ENCODE measurements around the gene P2RY14. TPM values are rescaled to one million over a fixed set of nuclear protein-coding genes. Genes with fewer than 3 reads are reported as not detected.
"Not testable (repeated sequence)": the region's sequence is repeated elsewhere in the genome, so short reads cannot be mapped to it uniquely, and the experiment has no call there.

P2RY14 gene
- total and polyA plus RNA-seq, 9 donors: 0.53 to 1.6 (median 1.3) TPM

DNA sequence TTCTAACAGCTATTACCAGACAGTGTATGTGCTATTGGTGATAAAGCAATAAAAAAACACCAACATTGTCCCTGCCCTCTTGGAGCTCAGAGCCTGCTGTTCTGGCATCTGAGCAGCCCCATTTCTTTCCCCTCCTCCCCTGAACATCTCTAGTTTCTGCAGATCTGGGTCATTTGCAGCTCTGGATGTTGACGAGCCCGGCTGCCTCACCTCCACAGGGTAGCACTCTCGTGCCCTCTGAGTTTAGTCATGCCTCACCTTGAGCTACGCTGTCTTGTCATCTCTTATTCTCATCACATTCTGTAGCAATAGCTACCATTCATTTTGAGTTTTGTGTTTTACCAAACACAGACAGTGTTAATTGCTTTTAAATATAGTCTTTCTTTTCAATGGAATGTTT, 45.4 kb downstream of the P2RY14 start:
- no peaks in the 10 kb centered on the region for H3K36me3 ChIP-seq (ENCODE audit: control insufficient read depth, insufficient read depth, low read length)
- DNase-seq: no peak
- peaks cover 8% of the 10 kb centered on the region for H3K4me1 ChIP-seq (ENCODE audit: control insufficient read depth, insufficient read depth, low read length)
- WGBS (ENCODE audit: insufficient coverage): 93% methylated on average over 2 of the region's 4 CpGs
- no peak overlapping the region for H3K4me3 ChIP-seq (ENCODE audit: low read length)
- H3K27ac ChIP-seq (ENCODE audit: low read length): no peak overlapping the region
- H3K27me3 ChIP-seq (ENCODE audit: control insufficient read depth, insufficient read depth, low read length): no peaks in the 10 kb centered on the region
- no peaks in the 10 kb centered on the region for H3K9me3 ChIP-seq (replicated peaks; ENCODE audit: control insufficient read depth, low read depth, low read length)

- not testable (repeated sequence) for DNase-seq; H3K27ac ChIP-seq (ENCODE audit: low read length); H3K36me3 ChIP-seq (ENCODE audit: control insufficient read depth, insufficient read depth, low read length)
These were observed 45.9 kb downstream of the P2RY14 start for GRCh38 chr3:151232403-151232802.

DNA sequence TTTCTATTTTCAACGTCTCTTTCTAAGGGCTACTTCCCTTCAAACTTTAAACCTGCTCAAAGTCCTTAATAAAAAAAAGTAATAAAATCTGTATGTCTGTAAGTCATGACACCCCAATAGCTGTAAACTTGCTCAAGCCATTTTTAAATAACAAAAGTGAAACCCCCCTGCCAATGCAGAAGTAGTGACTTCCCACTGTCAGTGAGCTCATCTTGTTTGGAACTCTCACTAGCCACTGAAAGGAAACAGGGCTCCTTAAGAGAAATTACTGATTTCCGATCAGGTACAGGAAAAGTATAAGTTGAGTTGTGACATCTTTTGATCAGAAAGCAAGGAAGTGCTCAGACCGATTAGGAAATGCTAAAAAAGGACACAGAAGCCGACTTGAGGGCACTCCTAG, 47.7 kb downstream of the P2RY14 start:
- peak; percentile 44 for DNase-seq
- H3K36me3 ChIP-seq (ENCODE audit: control insufficient read depth, insufficient read depth, low read length): no peaks in the 10 kb centered on the region
- H3K4me3 ChIP-seq (ENCODE audit: low read length): no peak overlapping the region
- H3K27me3 ChIP-seq (ENCODE audit: control insufficient read depth, insufficient read depth, low read length): no peaks in the 10 kb centered on the region
- H3K9me3 ChIP-seq (replicated peaks; ENCODE audit: control insufficient read depth, low read depth, low read length): no peaks in the 10 kb centered on the region
- peak overlapping the region; percentile 20 for H3K27ac ChIP-seq (ENCODE audit: low read length)
- H3K4me1 ChIP-seq (ENCODE audit: control insufficient read depth, insufficient read depth, low read length): peaks cover 11% of the 10 kb centered on the region
- 55% methylated on average over 3 of the region's 4 CpGs for WGBS (ENCODE audit: insufficient coverage)

More at GRCh38 chr3:151232403-151232802, 45.9 kb downstream of the P2RY14 start:
- not testable (repeated sequence) for H3K9me3 ChIP-seq (replicated peaks; ENCODE audit: control insufficient read depth, low read depth, low read length); H3K4me1 ChIP-seq (ENCODE audit: control insufficient read depth, insufficient read depth, low read length); H3K4me3 ChIP-seq (ENCODE audit: low read length); H3K27me3 ChIP-seq (ENCODE audit: control insufficient read depth, insufficient read depth, low read length)

DNA sequence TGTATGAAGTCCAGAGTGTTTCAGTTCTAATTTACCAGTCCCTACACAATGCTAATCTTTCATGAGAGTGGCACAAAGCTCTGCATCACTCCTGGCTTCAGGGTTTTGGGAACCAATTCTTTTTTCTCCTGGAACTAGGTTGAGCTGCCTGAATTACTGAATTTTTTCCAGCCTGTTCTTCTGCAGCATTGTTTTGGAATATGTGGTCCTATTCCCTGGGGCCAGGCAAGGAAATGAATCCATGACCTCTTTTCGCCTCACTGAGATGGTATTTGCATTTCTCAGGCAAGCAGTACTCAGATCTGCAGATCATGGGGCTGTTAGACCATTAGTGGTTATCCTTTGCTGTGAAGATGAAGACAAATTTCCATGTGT, 49.7 kb downstream of the P2RY14 start:
- DNase-seq: peak; percentile 82
- H3K27ac ChIP-seq (ENCODE audit: low read length): peak overlapping the region; percentile 54
- no CpG with 5 or more reads among the region's 1 CpG for WGBS (ENCODE audit: insufficient coverage)

GRCh38 chr3:151227807-151228665, 50.3 kb downstream of the P2RY14 start:
- Histone ChIP-seq H3K4me1 (ENCODE audit: control insufficient read depth, insufficient read depth, low read length) (peaks cover 11% of the 10 kb centered on the region), H3K36me3 (ENCODE audit: control insufficient read depth, insufficient read depth, low read length) (no peaks in the 10 kb centered on the region), H3K9me3 (replicated peaks; ENCODE audit: control insufficient read depth, low read depth, low read length) (no peaks in the 10 kb centered on the region), H3K27ac (ENCODE audit: low read length) (peak overlapping the region; percentile 54), H3K27me3 (ENCODE audit: control insufficient read depth, insufficient read depth, low read length) (no peaks in the 10 kb centered on the region), H3K4me3 (ENCODE audit: low read length) (no peak overlapping the region)
- 92% methylated on average over 2 of the region's 9 CpGs for WGBS (ENCODE audit: insufficient coverage)
- peak; percentile 91 for DNase-seq

More for the DNA sequence above, 49.7 kb downstream of the P2RY14 start:
- H3K36me3 ChIP-seq (ENCODE audit: control insufficient read depth, insufficient read depth, low read length): no peaks in the 10 kb centered on the region
- no peak overlapping the region for H3K4me3 ChIP-seq (ENCODE audit: low read length)
- no peaks in the 10 kb centered on the region for H3K27me3 ChIP-seq (ENCODE audit: control insufficient read depth, insufficient read depth, low read length)
- peaks cover 11% of the 10 kb centered on the region for H3K4me1 ChIP-seq (ENCODE audit: control insufficient read depth, insufficient read depth, low read length)
- H3K9me3 ChIP-seq (replicated peaks; ENCODE audit: control insufficient read depth, low read depth, low read length): no peaks in the 10 kb centered on the region

- Histone ChIP-seq H3K36me3 (ENCODE audit: control insufficient read depth, insufficient read depth, low read length) (no peaks in the 10 kb centered on the region), H3K27ac (ENCODE audit: low read length) (no peak overlapping the region), H3K4me3 (ENCODE audit: low read length) (no peak overlapping the region), H3K27me3 (ENCODE audit: control insufficient read depth, insufficient read depth, low read length) (no peaks in the 10 kb centered on the region), H3K9me3 (replicated peaks; ENCODE audit: control insufficient read depth, low read depth, low read length) (no peaks in the 10 kb centered on the region), H3K4me1 (ENCODE audit: control insufficient read depth, insufficient read depth, low read length) (peaks cover 11% of the 10 kb centered on the region)
- no peak for DNase-seq
- no CpG with 5 or more reads among the region's 6 CpGs for WGBS (ENCODE audit: insufficient coverage)
These were observed 51.0 kb downstream of the P2RY14 start for GRCh38 chr3:151227266-151227806.

GRCh38 chr3:151226825-151227224, 51.5 kb downstream of the P2RY14 start:
- no peaks in the 10 kb centered on the region for H3K9me3 ChIP-seq (replicated peaks; ENCODE audit: control insufficient read depth, low read depth, low read length)
- H3K36me3 ChIP-seq (ENCODE audit: control insufficient read depth, insufficient read depth, low read length): no peaks in the 10 kb centered on the region
- peaks cover 11% of the 10 kb centered on the region for H3K4me1 ChIP-seq (ENCODE audit: control insufficient read depth, insufficient read depth, low read length)
- no peak overlapping the region for H3K27ac ChIP-seq (ENCODE audit: low read length)
- no peaks in the 10 kb centered on the region for H3K27me3 ChIP-seq (ENCODE audit: control insufficient read depth, insufficient read depth, low read length)
- H3K4me3 ChIP-seq (ENCODE audit: low read length): no peak overlapping the region
- DNase-seq: no peak
- 89% methylated on average over 3 of the region's 5 CpGs for WGBS (ENCODE audit: insufficient coverage)

DNA sequence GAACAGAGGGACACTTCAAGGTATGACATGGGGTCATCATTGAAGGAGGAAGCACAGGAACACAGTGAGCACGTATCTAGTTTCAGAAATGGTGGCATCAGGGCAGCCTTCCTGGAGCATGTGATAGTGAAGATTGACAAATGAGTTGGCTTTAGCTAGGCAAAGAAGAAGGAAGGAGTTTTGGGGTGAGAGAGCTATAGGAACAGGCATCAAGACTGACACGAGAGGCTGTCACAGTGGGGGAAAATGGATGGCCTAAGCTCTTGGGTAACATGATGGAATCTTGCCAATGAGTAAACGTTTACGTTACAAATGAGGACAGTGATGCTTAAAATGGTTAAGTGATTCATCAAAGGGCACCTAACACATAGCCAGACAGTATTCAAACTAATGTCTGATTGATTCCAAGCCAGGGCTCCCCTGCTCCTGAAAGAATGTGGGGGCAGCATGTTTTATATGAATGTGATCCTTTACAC, 52.2 kb downstream of the P2RY14 start:
- Histone ChIP-seq H3K9me3 (replicated peaks; ENCODE audit: control insufficient read depth, low read depth, low read length) (no peaks in the 10 kb centered on the region), H3K36me3 (ENCODE audit: control insufficient read depth, insufficient read depth, low read length) (no peaks in the 10 kb centered on the region), H3K27ac (ENCODE audit: low read length) (no peak overlapping the region), H3K4me1 (ENCODE audit: control insufficient read depth, insufficient read depth, low read length) (peaks cover 11% of the 10 kb centered on the region), H3K27me3 (ENCODE audit: control insufficient read depth, insufficient read depth, low read length) (no peaks in the 10 kb centered on the region), H3K4me3 (ENCODE audit: low read length) (no peak overlapping the region)
- peak; percentile 12 for DNase-seq
- 61% methylated on average over 2 of the region's 4 CpGs for WGBS (ENCODE audit: insufficient coverage)

- Histone ChIP-seq H3K4me3 (ENCODE audit: low read length) (no peak overlapping the region), H3K36me3 (ENCODE audit: control insufficient read depth, insufficient read depth, low read length) (no peaks in the 10 kb centered on the region), H3K27me3 (ENCODE audit: control insufficient read depth, insufficient read depth, low read length) (no peaks in the 10 kb centered on the region), H3K4me1 (ENCODE audit: control insufficient read depth, insufficient read depth, low read length) (peaks cover 11% of the 10 kb centered on the region), H3K9me3 (replicated peaks; ENCODE audit: control insufficient read depth, low read depth, low read length) (no peaks in the 10 kb centered on the region), H3K27ac (ENCODE audit: low read length) (no peak overlapping the region)
- WGBS (ENCODE audit: insufficient coverage): 73% methylated on average over 6 of the region's 9 CpGs
- DNase-seq: peak; percentile 21
These were observed 53.0 kb downstream of the P2RY14 start for GRCh38 chr3:151225040-151225975.
